HepG2 (cell line): Measurements from ENCODE around the gene OSBPL10. TPM values are rescaled to one million over a fixed set of nuclear protein-coding genes. Genes with fewer than 3 reads are reported as not detected.
A peak's percentile ranks its signal among the peaks of the same experiment; 100 is the strongest.

Source experiments
- ATAC-seq: fragments of 200-7000 bp; cut with Tn5 transposase; 3 replicates; pipeline ENCODE4 v1.9.1; 2020; ENCODE audit warnings: mild to moderate bottlenecking, moderate library complexity
- BruUV-seq: library from RNA; stranded (reverse); fragments of 400-500 nt; replicated peaks from 2 replicates; lab custom pipeline; 2021; lab: Mats Ljungman, UMichigan
- CTCF ChIA-PET: fragments of 300-600 bp; formaldehyde crosslinking; extraction: SDS; loops from one replicate; lab custom pipeline; 2021; ENCODE audit warnings: low total read pairs, inconsistent platforms, low intra/inter-chr PET ratio; lab: Yijun Ruan, JAX
- POLR2A ChIA-PET: fragments of 350-600 bp; sonication (Branson Sonifier 250); formaldehyde crosslinking; loops from one replicate; lab custom pipeline; 2020; ENCODE audit warnings: antibody characterized with exemption, inconsistent platforms; lab: Yijun Ruan, JAX
- DNase-seq: peaks from one replicate; pipeline ENCODE4 v3.0.0-alpha.2; 2015; ENCODE audit warnings: low spot score
- FAIRE-seq: peaks from 3 replicates; lab custom pipeline; 2011; peaks lifted over from hg19 to GRCh38; lab: Jason Lieb, UNC
- H2AFZ ChIP-seq: one replicate; pipeline ENCODE4 v1.6.1; 2011; ENCODE audit warnings: low read length, inconsistent platforms
- H3K27ac ChIP-seq: fragments of 300-600 bp; 3 replicates; pipeline ENCODE4 v1.8.0; 2011; ENCODE audit warnings: mixed run types, mild to moderate bottlenecking, mixed read lengths, low read length, inconsistent platforms; ENCODE audit not compliant: insufficient read depth; ENCODE audit errors: extremely low read length
- H3K27me3 ChIP-seq, 2 experiments: fragments of 200-600 bp in 1 of 2; 2 replicates in 1 of 2; 3 replicates in 1 of 2; pipeline versions ENCODE4 v1.6.0 to v1.8.0; 2011; ENCODE audit warnings: low read length in 2 of 2, mild to moderate bottlenecking in 2 of 2, moderate library complexity in 2 of 2, inconsistent platforms in 1 of 2; ENCODE audit not compliant: insufficient read depth in 2 of 2, control insufficient read depth in 1 of 2
- H3K36me3 ChIP-seq, 2 experiments: fragments of 200-600 bp in 1 of 2; replicated peaks in 1 of 2; 2 replicates in 1 of 2; 3 replicates in 1 of 2; pipeline versions ENCODE4 v1.5.1 to v1.8.0; 2011; ENCODE audit warnings: low read length in 2 of 2, inconsistent platforms in 1 of 2; ENCODE audit not compliant: insufficient read depth in 2 of 2, control insufficient read depth in 1 of 2
- H3K4me1 ChIP-seq: 2 replicates; pipeline ENCODE4 v1.5.1; 2012; ENCODE audit warnings: low read length, inconsistent platforms; ENCODE audit not compliant: insufficient read depth
- H3K4me2 ChIP-seq: 2 replicates; pipeline ENCODE4 v1.6.0; 2011; ENCODE audit warnings: low read depth, low read length, inconsistent platforms
- H3K4me3 ChIP-seq, 3 experiments: fragments of 200-600 bp in 1 of 3; sonication (generic), shearing (Covaris generic) in 1 of 3; replicated peaks in 1 of 3; 2 replicates each; pipeline ENCODE4 v1.5.1; 2011 to 2016; ENCODE audit warnings: low read length in 3 of 3, inconsistent platforms in 2 of 3, low read depth in 2 of 3, mild to moderate bottlenecking in 2 of 3, control low read depth in 1 of 3, mixed read lengths in 1 of 3; ENCODE audit not compliant: insufficient read depth in 1 of 3
- H3K79me2 ChIP-seq: one replicate; pipeline ENCODE4 v1.6.1; 2011; ENCODE audit warnings: low read length, inconsistent platforms; ENCODE audit not compliant: insufficient read depth
- H3K9ac ChIP-seq: 2 replicates; pipeline ENCODE4 v1.6.0; 2011; ENCODE audit warnings: mild to moderate bottlenecking, low read depth, low read length, inconsistent platforms; ENCODE audit not compliant: insufficient read depth
- H3K9me3 ChIP-seq: 2 replicates; pipeline ENCODE4 v1.5.1; 2012; ENCODE audit warnings: mild to moderate bottlenecking, low read length
- H4K20me1 ChIP-seq: 2 replicates; pipeline ENCODE4 v1.6.0; 2011; ENCODE audit warnings: inconsistent platforms, mild to moderate bottlenecking, low read length, moderate library complexity; ENCODE audit not compliant: insufficient read depth
- CBFB ChIP-seq: sonication (generic); formaldehyde crosslinking; IDR thresholded peaks from 2 replicates; pipeline ENCODE4 v1.4.0; 2020; ENCODE audit warnings: missing genetic modification reagents
- HNRNPK ChIP-seq: fragments of 200-400 bp; formaldehyde crosslinking; IDR thresholded peaks from 2 replicates; pipeline ENCODE4 v1.6.1; 2018; ENCODE audit warnings: low read length, low read depth, moderate library complexity, mild to moderate bottlenecking; ENCODE audit not compliant: poor library complexity, severe bottlenecking
- LCORL ChIP-seq, 2 experiments: fragments of 450-650 bp in 1 of 2; sonication (generic) in 1 of 2; formaldehyde crosslinking in 1 of 2; IDR thresholded peaks; 2 replicates each; pipeline versions ENCODE4 v1.5.0 to v1.6.1; 2017 to 2020; ENCODE audit warnings: antibody characterized with exemption in 1 of 2, missing genetic modification reagents in 1 of 2
- ZNF510 ChIP-seq: sonication (generic); formaldehyde crosslinking; IDR thresholded peaks from 2 replicates; pipeline ENCODE4 v1.4.0; 2020; ENCODE audit warnings: low read depth, mild to moderate bottlenecking, missing genetic modification reagents
- WGBS: methylation state at CpG from one replicate; pipeline ENCODE4 v1.1.6; 2017; ENCODE audit warnings: low lambda C conversion rate; 5-methylcytosine and 5-hydroxymethylcytosine counted together
- in situ Hi-C: cut with HindIII; loops from 2 replicates; pipeline ENCODE4 v1.10.0; 2017; ENCODE audit warnings: low pct_unique_long_range_greater_than_20kb; ENCODE audit not compliant: extremely low pct_ligation_motif_present
- intact Hi-C: fragments of 100-400 bp; cut with micrococcal nuclease; formaldehyde crosslinking; loops from one replicate; pipeline ENCODE4 v1.10.0; 2022; ENCODE audit not compliant: unreplicated experiment
- polyA plus RNA-seq, 8 experiments: library from polyadenylated mRNA; depleted of rRNA in 3 of 8; stranded (reverse) in 7 of 8; unstranded in 1 of 8; fragments of >200 nt; fragmentation: Illumina TruSeq in 4 of 8; extraction: Trizol in 4 of 8; gene quantifications; 2 replicates each; pipeline versions ENCODE4 v1.2.1 to v1.2.3, GENCODE V29; 2011 to 2016; ENCODE audit warnings: low read depth in 4 of 8, missing spikeins in 1 of 8, mixed read lengths in 1 of 8; ENCODE audit not compliant: insufficient read depth in 1 of 8
- total RNA-seq, 5 experiments: library from RNA; depleted of rRNA; stranded (reverse); fragments of >200 nt; fragmentation: Illumina TruSeq; extraction: Trizol; gene quantifications; 2 replicates each; pipeline ENCODE4 v1.2.3, GENCODE V29; 2016; ENCODE audit warnings: low read depth in 1 of 5
- TF ChIP-seq, protein P1 (sequence below): sonication (generic); formaldehyde crosslinking; IDR thresholded peaks from 2 replicates; pipeline ENCODE4 v1.9.0; 2021; ENCODE audit warnings: missing genetic modification reagents, borderline replicate concordance
- TF ChIP-seq, protein P2 (sequence below): sonication (generic); formaldehyde crosslinking; IDR thresholded peaks from 2 replicates; pipeline ENCODE4 v1.9.0; 2021; ENCODE audit warnings: missing genetic modification reagents, mild to moderate bottlenecking, borderline replicate concordance
- TF ChIP-seq, protein P3 (sequence below): IDR thresholded peaks from 2 replicates; pipeline ENCODE4 v1.6.1; 2016

Gene OSBPL10
- total and polyA plus RNA-seq, 2 of the 13 experiments (the other 11 are each of a cell fraction or from before 2014, with no cell fraction given): 10.3 to 28.6 TPM

DNA sequence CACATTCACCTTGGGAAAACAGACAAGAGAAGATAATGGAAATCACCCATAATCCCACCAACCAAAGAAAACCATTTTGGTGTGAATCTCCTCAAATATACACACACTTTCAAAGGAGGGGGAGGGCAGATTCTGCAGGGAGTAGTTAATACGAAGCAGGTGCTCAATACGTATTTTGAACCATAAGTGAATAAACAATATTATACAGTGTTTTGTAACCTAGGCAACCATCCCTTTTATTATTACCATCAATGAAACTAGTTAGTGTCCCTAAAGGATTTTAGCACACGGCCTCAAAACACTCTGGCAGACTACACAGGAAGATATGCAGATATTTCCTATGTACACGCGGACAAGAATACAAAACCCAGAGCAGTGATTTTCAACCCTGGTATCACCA is 6.1 kb downstream of the OSBPL10 start:
- DNase-seq (no peak), FAIRE-seq (no peak), ATAC-seq (no peak)
- Histone ChIP-seq H3K79me2 (peaks cover 94% of the 10 kb centered on the region), H4K20me1 (no peaks in the 10 kb centered on the region), H3K9me3 (no peaks in the 10 kb centered on the region), H3K9ac (peak overlapping the region; percentile 21), H3K4me2 (peak overlapping the region; percentile 37), H3K36me3 (0 out of 5 replicates have a peak, but pooled peaks cover 0 to 2% of the 10 kb centered on the region in 2 experiments), H3K4me3 (no peak overlapping the region; a peak in 1 of 6 replicates), H2AFZ (no peak overlapping the region), H3K27ac (peak overlapping the region; percentile 29), H3K4me1 (peaks cover 97% of the 10 kb centered on the region), H3K27me3 (no peaks in the 10 kb centered on the region)
- 80% methylated on average over 5 of the region's 5 CpGs for WGBS
- ChIA-PET POLR2A (no interaction called here), CTCF (no interaction called here)
- in situ Hi-C loops (no loop called here), intact Hi-C loops (loop anchor here (5.0 kb wide), 1 partner anchor 58 kb away; no protein-coding TSS in a partner anchor)
- no TSS peak for BruUV-seq
- TF ChIP-seq ZNF510 (CRISPR knock-in tag) (0 out of 2 replicates have a peak, but pooled peaks have one; percentile 1), HNRNPK (no peak), CBFB (CRISPR knock-in tag) (no peak), LCORL (IDR thresholded peaks at IDR 0.05) (no peak), LCORL (CRISPR knock-in tag; IDR thresholded peaks at IDR 0.05) (no peak)
- TF ChIP-seq, protein P1, sequence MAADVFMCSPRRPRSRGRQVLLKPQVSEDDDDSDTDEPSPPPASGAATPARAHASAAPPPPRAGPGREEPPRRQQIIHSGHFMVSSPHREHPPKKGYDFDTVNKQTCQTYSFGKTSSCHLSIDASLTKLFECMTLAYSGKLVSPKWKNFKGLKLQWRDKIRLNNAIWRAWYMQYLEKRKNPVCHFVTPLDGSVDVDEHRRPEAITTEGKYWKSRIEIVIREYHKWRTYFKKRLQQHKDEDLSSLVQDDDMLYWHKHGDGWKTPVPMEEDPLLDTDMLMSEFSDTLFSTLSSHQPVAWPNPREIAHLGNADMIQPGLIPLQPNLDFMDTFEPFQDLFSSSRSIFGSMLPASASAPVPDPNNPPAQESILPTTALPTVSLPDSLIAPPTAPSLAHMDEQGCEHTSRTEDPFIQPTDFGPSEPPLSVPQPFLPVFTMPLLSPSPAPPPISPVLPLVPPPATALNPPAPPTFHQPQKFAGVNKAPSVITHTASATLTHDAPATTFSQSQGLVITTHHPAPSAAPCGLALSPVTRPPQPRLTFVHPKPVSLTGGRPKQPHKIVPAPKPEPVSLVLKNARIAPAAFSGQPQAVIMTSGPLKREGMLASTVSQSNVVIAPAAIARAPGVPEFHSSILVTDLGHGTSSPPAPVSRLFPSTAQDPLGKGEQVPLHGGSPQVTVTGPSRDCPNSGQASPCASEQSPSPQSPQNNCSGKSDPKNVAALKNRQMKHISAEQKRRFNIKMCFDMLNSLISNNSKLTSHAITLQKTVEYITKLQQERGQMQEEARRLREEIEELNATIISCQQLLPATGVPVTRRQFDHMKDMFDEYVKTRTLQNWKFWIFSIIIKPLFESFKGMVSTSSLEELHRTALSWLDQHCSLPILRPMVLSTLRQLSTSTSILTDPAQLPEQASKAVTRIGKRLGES (CRISPR knock-in tag): no peak
- TF ChIP-seq, protein P2, sequence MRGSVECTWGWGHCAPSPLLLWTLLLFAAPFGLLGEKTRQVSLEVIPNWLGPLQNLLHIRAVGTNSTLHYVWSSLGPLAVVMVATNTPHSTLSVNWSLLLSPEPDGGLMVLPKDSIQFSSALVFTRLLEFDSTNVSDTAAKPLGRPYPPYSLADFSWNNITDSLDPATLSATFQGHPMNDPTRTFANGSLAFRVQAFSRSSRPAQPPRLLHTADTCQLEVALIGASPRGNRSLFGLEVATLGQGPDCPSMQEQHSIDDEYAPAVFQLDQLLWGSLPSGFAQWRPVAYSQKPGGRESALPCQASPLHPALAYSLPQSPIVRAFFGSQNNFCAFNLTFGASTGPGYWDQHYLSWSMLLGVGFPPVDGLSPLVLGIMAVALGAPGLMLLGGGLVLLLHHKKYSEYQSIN (CRISPR knock-in tag): no peak
- TF ChIP-seq, protein P3, sequence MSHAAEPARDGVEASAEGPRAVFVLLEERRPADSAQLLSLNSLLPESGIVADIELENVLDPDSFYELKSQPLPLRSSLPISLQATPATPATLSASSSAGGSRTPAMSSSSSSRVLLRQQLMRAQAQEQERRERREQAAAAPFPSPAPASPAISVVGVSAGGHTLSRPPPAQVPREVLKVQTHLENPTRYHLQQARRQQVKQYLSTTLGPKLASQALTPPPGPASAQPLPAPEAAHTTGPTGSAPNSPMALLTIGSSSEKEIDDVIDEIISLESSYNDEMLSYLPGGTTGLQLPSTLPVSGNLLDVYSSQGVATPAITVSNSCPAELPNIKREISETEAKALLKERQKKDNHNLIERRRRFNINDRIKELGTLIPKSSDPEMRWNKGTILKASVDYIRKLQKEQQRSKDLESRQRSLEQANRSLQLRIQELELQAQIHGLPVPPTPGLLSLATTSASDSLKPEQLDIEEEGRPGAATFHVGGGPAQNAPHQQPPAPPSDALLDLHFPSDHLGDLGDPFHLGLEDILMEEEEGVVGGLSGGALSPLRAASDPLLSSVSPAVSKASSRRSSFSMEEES (CRISPR knock-in tag): no peak
